Vagina (tissue), 2 donors: ENCODE data around the gene FAM50A.

Experiments used
- POLR2A ChIP-seq, 2 donors: fragments of 450-650 bp; IDR thresholded peaks; one replicate each; pipeline ENCODE4 v1.6.1; 2017; ENCODE audit warnings: antibody characterized with exemption in 2 of 2, mild to moderate bottlenecking in 2 of 2, moderate library complexity in 2 of 2
- TF ChIP-seq, protein P1 (sequence below), 3 experiments: fragments of 450-650 bp in 2 of 3; fragments of 200-600 bp in 1 of 3; sonication (generic) in 1 of 3; IDR thresholded peaks; one replicate each; pipeline ENCODE4 v1.5.1; 2017 to 2019; ENCODE audit warnings: antibody characterized with exemption in 3 of 3, mild to moderate bottlenecking in 2 of 3, moderate library complexity in 2 of 3

DNA sequence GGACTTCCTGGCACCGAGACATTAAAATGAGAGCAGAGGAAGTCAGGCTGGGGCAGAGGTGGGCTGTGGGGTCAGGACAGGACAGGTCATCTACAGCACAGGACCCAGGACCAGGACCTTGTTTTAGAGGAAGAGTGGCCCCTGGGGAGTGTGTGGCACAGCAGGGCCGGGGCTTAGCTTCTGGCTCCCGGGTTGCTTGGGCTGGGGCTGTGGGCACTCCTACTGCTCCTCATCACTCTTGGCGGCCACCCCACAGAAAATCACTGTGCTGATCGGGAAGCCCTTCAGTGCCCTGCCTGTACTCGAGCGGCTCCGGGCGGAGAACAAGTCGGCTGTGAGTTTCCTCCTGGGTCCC lies 23.6 kb upstream of the FAM50A start:
- TF ChIP-seq, protein P1, sequence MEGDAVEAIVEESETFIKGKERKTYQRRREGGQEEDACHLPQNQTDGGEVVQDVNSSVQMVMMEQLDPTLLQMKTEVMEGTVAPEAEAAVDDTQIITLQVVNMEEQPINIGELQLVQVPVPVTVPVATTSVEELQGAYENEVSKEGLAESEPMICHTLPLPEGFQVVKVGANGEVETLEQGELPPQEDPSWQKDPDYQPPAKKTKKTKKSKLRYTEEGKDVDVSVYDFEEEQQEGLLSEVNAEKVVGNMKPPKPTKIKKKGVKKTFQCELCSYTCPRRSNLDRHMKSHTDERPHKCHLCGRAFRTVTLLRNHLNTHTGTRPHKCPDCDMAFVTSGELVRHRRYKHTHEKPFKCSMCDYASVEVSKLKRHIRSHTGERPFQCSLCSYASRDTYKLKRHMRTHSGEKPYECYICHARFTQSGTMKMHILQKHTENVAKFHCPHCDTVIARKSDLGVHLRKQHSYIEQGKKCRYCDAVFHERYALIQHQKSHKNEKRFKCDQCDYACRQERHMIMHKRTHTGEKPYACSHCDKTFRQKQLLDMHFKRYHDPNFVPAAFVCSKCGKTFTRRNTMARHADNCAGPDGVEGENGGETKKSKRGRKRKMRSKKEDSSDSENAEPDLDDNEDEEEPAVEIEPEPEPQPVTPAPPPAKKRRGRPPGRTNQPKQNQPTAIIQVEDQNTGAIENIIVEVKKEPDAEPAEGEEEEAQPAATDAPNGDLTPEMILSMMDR (IDR thresholded peaks at IDR 0.05): no peak
- TF ChIP-seq POLR2A (IDR thresholded peaks at IDR 0.05): no peak
